Measurements from ENCODE around the gene TSC22D3. TPM values are rescaled to one million over a fixed set of nuclear protein-coding genes. Genes with fewer than 3 reads are reported as not detected.

Gene TSC22D3
- total RNA-seq, 2 donors from 2014 or later: 144 to 147 TPM

- ATAC-seq: no peak
- peaks cover 34% of the 10 kb centered on the region for H3K4me1 ChIP-seq
- no peak for TF ChIP-seq POLR2A (IDR thresholded peaks at IDR 0.05)
- TF ChIP-seq CTCF (IDR thresholded peaks at IDR 0.05): no peak
- H3K27me3 ChIP-seq: no peaks in the 10 kb centered on the region
- no peak overlapping the region for H3K4me3 ChIP-seq
- WGBS, 2 donors: 67 to 75% methylated on average over 1 of the region's 1 CpG
- DNase-seq: no peak
- no peaks in the 10 kb centered on the region for H3K36me3 ChIP-seq (replicated peaks in 1 of 2; ENCODE audit: insufficient read depth in 1 of 2, low read depth in 2 of 2)
- intact Hi-C loops (cut with DNase I): no loop called here
- H3K27ac ChIP-seq: no peak overlapping the region
- no peaks in the 10 kb centered on the region for H3K9me3 ChIP-seq
Observed at GRCh38 chrX:107763647-107764046, 11.9 kb downstream of the TSC22D3 start.

- WGBS, 2 donors: 89% methylated on average over 4 of the region's 5 CpGs; no CpG with 5 or more reads in 1 of the 2 donors
- no peaks in the 10 kb centered on the region for H3K36me3 ChIP-seq (replicated peaks in 1 of 2; ENCODE audit: insufficient read depth in 1 of 2, low read depth in 2 of 2)
- H3K4me3 ChIP-seq: no peak overlapping the region
- no peak overlapping the region for H3K27ac ChIP-seq
- no peak for ATAC-seq
- H3K9me3 ChIP-seq: no peaks in the 10 kb centered on the region
- no peak for DNase-seq
- intact Hi-C loops (cut with DNase I): no loop called here
- peaks cover 37% of the 10 kb centered on the region for H3K4me1 ChIP-seq
- TF ChIP-seq POLR2A (IDR thresholded peaks at IDR 0.05): no peak
- TF ChIP-seq CTCF (IDR thresholded peaks at IDR 0.05): no peak
- no peaks in the 10 kb centered on the region for H3K27me3 ChIP-seq
Observed at GRCh38 chrX:107760304-107761077, 15.1 kb downstream of the TSC22D3 start.

- Histone ChIP-seq H3K27ac (no peak overlapping the region), H3K9me3 (no peaks in the 10 kb centered on the region), H3K4me1 (peaks cover 29% of the 10 kb centered on the region), H3K36me3 (replicated peaks in 1 of 2; ENCODE audit: insufficient read depth in 1 of 2, low read depth in 2 of 2) (no peaks in the 10 kb centered on the region), H3K27me3 (no peaks in the 10 kb centered on the region), H3K4me3 (no peak overlapping the region)
- 87% methylated on average over 5 of the region's 5 CpGs for WGBS, 2 donors
- DNase-seq: no peak
- intact Hi-C loops (cut with DNase I): no loop called here
- TF ChIP-seq POLR2A (IDR thresholded peaks at IDR 0.05) (no peak), CTCF (IDR thresholded peaks at IDR 0.05) (no peak)
- no peak for ATAC-seq
Observed at GRCh38 chrX:107758231-107758766, 17.3 kb downstream of the TSC22D3 start.

- Histone ChIP-seq H3K36me3 (replicated peaks in 1 of 2; ENCODE audit: insufficient read depth in 1 of 2, low read depth in 2 of 2) (no peaks in the 10 kb centered on the region), H3K4me1 (peaks cover 29% of the 10 kb centered on the region), H3K27me3 (no peaks in the 10 kb centered on the region), H3K9me3 (no peaks in the 10 kb centered on the region), H3K4me3 (no peak overlapping the region), H3K27ac (peak overlapping the region in 3 of 4 donors; percentile 11 to 61 (median 58))
- 37 to 39% methylated on average over 3 of the region's 3 CpGs for WGBS, 2 donors
- peak; percentile 50 for ATAC-seq
- intact Hi-C loops (cut with DNase I): no loop called here
- DNase-seq: no peak
- no peak for TF ChIP-seq POLR2A (IDR thresholded peaks at IDR 0.05)
- no peak for TF ChIP-seq CTCF (IDR thresholded peaks at IDR 0.05)
Observed at GRCh38 chrX:107755721-107756120, 19.9 kb downstream of the TSC22D3 start.
